HG03175 (cell line): ENCODE measurements around the gene SNUPN.
"Not testable (repeated sequence)": the region's sequence is repeated elsewhere in the genome, so short reads cannot be mapped to it uniquely, and the experiment has no call there.

Source experiments
- ATAC-seq: cut with Tn5 transposase; IDR thresholded peaks from one replicate; pipeline ENCODE4 v1.9.1; 2021; ENCODE audit warnings: mild to moderate bottlenecking, moderate library complexity; ENCODE audit not compliant: unreplicated experiment

The SNUPN gene

GRCh38 chr15:75637245-75638009 is 11.9 kb upstream of the SNUPN start:
- ATAC-seq: no peak

DNA sequence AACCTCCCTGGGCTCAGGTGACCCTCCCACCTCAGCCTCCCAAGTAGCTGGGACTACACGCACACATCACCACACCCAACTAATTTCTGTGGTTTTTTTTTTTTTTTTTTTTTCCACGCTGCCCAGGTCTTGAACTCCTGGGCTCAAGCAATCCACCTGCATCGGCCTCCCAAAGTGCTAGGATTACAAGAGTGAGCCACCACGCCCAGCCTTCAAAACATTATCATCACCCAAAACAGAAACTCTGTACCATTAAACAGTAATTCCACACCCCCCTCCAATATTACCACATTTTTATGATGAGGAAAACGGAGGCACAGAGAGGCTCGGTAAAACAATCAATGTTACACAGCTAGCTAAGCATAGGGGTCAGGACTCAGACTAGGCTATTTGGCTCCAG is 10.5 kb upstream of the SNUPN start:
- ATAC-seq: no peak

DNA sequence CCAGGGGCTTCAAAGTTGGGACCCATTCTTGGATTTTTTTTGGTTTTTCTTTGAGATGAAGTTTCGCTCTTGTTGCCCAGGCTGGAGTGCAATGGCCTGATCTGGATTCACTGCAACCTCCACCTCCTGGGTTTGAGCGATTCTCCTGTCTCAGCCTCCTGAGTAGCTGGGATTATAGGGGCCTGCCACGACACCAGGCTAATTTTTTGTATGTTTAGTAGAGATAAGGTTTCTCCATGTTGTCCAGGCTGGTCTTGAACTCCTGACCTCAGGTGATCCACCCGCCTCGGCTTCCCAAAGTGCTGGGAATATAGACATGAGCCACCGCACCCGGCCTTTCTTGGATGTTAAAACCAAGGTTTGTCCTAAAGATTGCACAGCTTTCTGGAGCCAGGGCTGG is 8.4 kb upstream of the SNUPN start:
- ATAC-seq: not testable (repeated sequence)

GRCh38 chr15:75631935-75632334 is 6.4 kb upstream of the SNUPN start:
- ATAC-seq: no peak

DNA sequence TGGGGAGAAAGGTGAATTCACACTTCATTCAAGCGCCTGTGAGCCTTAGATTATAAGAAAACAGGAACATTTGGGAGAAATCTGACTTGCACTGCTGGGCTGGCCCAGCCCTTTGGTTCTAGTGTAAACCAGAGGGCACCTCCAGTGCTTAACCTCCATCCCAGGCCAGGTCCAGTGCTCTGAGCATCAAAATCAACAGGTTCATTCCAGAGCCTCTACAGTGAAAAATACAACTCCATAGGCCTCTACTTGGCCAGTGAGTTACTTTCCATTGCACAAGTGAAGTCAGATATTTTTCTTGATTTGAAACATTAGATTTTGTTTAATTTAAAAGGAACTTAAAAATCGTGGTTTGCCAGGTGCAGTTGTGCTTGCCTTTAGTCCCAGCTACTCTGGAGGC is 3.0 kb downstream of the SNUPN start:
- ATAC-seq: no peak

DNA sequence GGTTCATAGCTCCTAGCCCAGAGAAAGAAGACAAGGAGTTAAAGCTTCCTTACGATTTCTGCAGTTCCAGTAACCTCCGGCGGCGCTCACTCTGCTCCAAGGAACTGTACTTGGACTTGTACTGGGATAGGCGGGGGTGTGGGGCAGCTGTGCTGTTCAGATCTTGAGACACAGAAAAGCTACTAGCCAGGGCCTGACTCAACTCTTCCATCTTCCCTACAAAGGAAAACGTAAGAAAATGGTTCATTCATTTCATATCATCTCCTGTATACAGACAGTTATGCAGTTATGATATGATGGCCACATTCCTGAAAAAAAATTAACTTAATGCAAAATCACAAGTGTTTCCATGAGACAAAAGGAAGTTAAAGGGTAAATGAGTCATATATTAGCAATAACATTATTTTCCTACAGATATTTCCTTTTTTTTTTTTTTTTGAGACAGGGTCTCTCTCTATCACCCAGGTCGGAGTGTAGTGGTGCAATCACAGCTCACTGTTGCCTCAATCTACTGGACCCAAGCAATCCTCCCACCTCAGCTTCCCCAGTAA is 4.6 kb downstream of the SNUPN start:
- no peak for ATAC-seq

- no peak for ATAC-seq
Observed at GRCh38 chr15:75620058-75620820, 5.3 kb downstream of the SNUPN start.

DNA sequence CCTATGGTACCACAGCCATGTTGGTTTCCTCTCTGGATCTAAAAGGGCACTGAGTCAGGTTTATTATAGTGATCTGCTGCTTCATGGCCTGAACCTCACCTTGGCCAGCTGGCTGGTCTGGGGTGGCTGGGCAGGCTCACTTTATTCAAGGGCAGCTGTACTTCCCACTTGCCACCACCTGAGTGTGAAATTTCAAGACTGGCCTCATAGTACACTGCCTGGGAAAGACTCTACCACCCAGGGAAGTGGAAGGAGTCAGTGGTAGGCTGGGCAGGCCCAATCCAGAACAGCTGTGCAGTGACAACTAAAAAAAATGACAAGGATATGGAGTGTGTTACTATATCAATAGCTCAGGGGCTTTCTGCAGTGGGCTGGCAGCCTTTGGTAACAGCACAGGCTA is 8.8 kb downstream of the SNUPN start:
- no peak for ATAC-seq

DNA sequence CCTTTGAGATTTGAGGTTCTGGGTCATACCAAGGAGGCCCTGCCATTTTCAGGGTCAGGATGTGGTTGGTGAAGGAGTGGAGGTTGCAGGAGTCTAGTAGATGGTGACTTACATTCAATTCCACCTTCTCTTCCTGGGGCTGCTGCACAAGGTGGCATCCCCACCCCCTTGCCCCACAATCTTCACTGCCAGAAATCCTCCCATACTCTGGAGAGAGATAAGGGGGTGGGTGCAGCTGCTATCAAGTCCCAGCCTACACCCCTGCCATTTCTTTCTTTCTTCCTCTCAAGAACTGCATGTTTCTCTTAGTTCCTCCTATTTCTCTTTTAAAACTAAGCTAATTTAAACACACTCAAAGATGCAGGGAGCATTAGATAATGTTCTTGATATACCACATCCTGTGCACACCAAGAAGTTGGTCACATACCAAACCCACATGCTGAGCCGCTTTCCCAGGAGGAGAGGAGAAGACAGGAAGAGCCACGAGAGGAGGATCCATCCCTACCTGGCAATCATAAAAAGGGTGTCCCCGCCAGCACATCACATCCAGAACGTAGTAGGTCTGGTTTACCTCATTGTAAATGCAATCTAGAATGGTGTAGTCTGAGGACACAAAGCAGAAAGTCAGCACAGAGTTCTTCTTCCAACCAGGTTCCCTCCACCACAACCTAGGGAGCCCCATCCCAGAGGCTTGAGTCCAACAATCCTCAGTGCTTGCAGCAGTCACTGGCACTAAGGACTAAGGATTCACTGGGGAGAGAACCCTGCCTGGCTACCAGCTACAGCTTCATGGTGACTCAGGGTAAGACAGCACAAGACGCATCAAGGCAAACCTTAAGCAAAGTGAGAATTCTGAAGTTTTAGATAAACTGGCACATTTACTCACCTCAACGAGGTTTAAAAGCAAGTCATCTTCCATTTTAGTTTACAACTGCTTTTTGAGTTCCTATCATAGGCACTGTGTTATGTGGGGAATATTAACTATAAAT is 18.5 kb downstream of the SNUPN start:
- ATAC-seq: no peak

- no peak for ATAC-seq
Observed at GRCh38 chr15:75606026-75606425, 19.5 kb downstream of the SNUPN start.

- ATAC-seq: no peak
Observed at GRCh38 chr15:75599401-75599800, 26.1 kb downstream of the SNUPN start.

DNA sequence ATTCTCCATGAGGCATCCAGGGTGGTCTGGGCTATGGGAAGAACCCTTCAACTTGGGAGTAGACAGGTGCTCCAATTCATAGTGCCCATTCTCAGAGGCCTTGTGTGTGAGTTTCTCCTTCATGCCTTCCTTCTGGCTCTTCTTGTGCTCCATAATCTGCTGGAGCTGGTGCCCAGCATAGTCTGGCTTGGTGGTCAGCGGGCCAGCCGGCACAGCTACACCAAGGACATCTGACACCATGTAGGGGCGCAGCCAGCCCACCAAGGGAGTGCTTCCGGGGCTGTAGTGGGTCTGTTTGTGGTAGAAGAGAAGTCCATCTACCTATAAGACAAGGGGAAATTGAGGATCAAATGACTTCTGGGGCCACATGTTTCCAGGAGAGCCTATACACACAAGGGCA is 27.2 kb downstream of the SNUPN start:
- no peak for ATAC-seq

DNA sequence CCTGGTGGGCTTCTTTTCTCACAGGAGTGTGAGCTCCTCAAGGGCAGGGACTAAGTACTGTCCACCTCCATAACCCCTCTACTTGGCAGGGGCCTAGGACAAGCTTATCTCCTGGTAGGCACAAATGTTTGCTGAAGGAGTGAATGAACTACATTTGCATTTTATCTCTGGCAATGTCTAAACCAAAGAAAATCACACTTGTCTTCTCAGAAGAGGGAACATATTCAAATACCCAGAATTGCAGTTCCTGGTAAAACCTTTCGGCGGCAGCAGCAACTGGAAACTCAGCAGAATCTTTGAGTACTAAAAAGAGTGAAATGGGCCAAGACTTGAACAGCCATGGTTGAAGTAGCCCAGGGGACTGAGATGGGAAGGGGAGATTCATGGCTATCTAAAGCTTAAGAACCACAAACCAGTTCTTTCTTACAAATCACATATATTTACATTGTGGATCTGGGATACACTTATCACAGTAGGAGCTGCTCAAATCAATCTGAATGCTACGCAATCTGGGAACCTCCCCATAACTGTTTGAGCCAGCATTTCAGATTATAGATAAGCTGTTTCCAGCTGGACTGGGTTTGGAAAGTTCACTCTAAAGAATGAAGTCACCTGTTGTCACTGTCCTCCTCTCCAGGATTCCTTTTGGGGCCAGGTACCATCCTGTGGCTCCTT is 27.7 kb downstream of the SNUPN start:
- no peak for ATAC-seq

- ATAC-seq: no peak
Observed at GRCh38 chr15:75596703-75597345, 28.7 kb downstream of the SNUPN start.

DNA sequence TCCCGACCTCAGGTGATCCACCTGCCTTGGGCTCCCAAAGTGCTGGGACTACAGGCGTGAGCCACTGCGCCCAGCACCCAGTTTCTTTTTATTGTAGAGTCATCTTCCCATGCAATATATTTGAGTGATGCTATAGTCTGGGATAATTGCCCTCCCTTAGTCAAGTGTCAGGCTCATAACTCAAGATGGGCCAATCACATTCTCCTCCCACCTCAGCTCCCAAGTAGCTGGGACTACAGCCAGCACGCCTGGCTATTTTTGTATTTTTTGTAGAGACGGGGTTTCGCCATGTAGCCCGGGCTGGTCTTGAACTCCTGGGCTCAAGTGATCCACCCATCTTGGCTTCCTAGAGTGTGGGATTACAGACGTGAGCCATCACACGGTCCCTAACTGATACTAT is 31.2 kb downstream of the SNUPN start:
- no peak for ATAC-seq

- no peak for ATAC-seq
Observed at GRCh38 chr15:75591655-75592364, 33.7 kb downstream of the SNUPN start.

GRCh38 chr15:75590239-75590638 is 35.3 kb downstream of the SNUPN start:
- no peak for ATAC-seq

DNA sequence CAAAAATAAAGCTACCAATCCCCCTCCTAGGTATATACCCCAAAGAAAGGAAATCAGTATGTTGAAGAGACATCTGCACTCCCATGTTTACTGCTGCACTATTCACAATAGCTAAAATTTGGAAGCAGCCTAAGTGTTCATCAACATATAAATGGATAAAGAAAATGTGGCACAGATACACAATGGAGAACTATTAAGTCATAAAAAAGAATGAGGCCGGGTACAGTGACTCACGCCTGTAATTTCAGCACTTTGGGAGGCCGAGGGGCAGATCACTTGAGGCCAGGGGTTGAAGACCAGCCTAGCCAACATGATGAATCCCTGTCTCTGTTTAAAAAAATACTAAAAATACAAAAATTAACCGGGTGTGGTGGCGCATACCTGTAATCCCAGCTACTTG is 36.5 kb downstream of the SNUPN start:
- no peak for ATAC-seq

DNA sequence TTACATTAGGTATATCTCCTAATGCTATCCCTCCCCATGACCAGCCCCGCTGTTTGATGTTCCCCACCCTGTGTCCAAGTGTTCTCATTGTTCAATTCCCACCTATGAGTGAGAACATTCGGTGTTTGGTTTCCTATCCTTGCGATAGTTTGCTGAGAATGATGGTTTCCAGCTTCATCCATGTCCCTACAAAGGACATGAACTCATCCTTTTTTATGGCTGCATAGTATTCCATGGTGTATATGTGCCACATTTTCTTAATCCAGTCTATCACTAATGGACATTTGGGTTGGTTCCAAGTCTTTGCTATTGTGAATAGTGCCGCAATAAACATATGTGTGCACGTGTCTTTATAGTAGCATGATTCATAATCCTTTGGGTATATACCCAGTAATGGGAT is 39.1 kb downstream of the SNUPN start:
- ATAC-seq: not testable (repeated sequence)
